ENCODE results near the gene SYNDIG1L.

Gene SYNDIG1L

GRCh38 chr14:74427651-74428050, 1.6 kb upstream of the SYNDIG1L start:
- peak; percentile 2 for DNase-seq

- no peak for DNase-seq
These were observed 347 bp downstream of the SYNDIG1L start for GRCh38 chr14:74425525-74426201.

DNA sequence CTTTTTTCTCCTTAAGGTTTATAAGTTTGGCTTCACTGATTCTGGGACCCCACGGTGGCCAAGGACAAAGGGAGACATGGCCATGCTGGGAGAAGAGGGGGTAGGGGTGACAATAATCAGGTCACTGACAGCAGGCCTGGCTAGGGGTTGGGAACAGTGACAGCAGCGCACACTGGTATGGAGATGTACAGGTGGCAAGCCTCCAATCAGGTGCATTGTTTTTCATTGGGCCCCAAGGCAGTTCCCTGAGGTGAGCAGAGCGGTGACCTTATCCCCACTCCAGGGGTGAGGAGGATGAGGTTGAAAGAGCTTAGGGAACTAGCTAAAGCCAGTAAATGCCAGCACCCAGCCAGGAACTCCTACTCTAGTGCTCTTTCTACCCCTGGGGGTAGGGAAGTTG, 1.4 kb downstream of the SYNDIG1L start:
- no peak for DNase-seq

DNA sequence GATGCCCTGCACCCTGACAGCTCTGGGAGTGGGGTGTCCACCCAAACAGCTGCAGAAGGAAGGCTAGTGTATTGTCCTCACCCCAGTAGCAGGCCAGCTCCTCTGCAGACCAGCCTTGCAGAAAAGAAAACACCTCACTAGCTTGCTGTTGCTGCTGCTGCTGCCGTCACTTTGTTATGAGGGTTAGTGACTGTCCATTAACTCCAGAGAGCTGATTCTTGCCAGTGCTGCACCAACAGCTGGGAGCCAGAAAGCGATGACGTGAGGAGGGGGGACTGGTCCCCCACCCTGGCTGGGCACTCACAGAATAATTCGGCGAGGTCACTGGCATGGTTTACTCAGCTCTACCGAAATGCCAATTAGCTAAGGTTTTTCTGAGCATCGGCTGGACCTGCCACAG, 2.8 kb downstream of the SYNDIG1L start:
- DNase-seq, result no peak

DNA sequence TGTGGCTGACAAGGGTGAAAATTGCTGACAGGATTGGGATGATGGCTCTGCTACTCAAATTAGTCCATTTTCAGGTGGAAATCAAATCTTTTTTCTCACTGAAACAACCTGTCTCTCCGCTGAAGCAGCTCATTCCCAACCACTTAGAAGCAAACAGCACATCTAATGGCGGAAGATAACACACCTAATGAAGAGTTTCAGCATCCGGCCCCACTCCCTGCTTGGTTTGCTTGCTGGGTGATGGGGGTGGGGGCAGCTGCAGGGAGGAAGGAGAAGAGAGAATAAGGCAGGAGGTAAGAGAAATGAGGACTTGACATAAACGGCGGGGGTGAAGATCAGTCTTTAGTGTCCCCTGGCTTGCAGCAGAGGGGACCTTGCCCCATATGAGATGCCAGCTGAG, 4.0 kb downstream of the SYNDIG1L start:
- no peak for DNase-seq

DNA sequence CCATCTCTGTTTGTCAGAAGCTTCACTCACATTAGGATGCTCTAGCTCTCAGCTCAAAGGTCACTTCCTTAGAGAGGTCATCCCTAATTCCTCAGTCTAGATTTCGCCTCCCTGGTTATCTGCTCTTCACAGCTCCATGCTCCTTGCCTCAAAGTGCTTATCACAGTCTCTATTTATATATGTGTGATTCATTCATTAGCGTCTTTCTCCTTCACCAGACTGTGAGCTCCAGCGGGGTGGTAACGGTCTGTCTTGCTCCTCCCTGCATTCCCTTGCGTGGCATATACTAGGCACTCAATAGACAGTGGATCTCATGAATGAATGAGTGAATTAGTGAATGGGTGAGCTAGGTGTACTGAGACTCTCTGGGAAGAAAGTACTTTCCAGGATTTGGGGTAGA, 6.9 kb downstream of the SYNDIG1L start:
- DNase-seq, result no peak

- DNase-seq, result no peak
These were observed 8.0 kb downstream of the SYNDIG1L start for GRCh38 chr14:74418031-74418430.

DNA sequence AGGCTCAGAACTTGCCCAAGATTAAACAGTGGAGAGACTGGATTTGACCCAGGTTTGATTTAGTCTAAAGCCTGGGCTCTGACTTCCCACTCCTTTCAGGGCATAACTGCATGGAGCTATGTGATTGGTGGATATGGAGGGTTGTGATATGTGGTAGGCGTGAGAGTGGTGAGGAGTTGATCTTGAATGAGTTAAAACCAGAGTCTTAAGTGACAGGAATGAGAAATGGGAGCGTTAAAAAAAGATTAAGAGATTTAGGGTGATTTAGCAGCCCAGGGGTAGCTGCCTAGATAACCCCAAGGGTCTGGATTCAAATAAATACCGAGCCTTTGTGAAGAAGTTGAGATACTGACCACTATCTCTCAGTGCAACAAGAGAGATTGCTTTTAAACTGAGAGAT, 8.4 kb downstream of the SYNDIG1L start:
- no peak for DNase-seq

- no peak for DNase-seq
These were observed 8.8 kb downstream of the SYNDIG1L start for GRCh38 chr14:74417201-74417600.

DNA sequence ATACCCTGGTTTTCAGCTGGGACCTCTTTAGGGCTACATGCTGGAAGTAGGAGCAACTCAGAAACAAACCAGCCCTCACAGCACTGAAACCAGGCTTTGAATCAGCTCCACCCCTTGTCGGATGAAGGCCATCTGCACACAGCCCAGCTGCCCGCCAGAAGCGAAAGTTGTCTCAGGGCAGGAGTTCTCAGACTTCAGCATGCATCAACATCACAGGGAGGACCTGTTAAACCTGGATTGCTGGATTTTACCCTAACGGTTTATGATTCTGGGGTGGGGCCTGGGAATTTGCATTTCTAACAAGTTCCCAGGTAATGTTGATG, 10.9 kb downstream of the SYNDIG1L start:
- DNase-seq, result no peak

- DNase-seq, result no peak
These were observed 11.5 kb downstream of the SYNDIG1L start for GRCh38 chr14:74414403-74415114.

- no peak for DNase-seq
These were observed 12.4 kb downstream of the SYNDIG1L start for GRCh38 chr14:74413627-74414026.

GRCh38 chr14:74412753-74413152, 13.3 kb downstream of the SYNDIG1L start:
- DNase-seq, result no peak

- no peak for DNase-seq
These were observed 14.3 kb downstream of the SYNDIG1L start for GRCh38 chr14:74411671-74412070.

GRCh38 chr14:74409441-74409840, 16.6 kb downstream of the SYNDIG1L start:
- no peak for DNase-seq

DNA sequence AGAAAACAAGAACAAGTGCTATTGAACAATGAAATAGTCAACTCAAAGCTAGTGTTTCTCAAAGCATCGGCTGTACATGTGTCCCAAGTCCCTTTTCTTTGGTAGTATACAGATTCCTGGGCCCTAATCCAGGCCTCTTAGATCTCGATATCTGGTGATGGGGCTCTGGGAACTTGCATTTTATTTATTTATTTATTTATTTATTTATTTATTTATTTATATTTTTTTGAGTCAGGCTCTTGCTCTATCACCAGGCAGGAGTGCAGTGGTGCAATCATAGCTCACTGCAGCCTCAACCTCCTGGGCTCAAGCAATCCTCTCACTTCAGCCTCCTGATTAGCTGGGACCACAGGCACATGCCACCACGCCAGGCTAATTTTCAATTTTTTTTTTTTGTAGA, 17.1 kb downstream of the SYNDIG1L start:
- no peak for DNase-seq

GRCh38 chr14:74407801-74408154, 18.2 kb downstream of the SYNDIG1L start:
- no peak for DNase-seq

DNA sequence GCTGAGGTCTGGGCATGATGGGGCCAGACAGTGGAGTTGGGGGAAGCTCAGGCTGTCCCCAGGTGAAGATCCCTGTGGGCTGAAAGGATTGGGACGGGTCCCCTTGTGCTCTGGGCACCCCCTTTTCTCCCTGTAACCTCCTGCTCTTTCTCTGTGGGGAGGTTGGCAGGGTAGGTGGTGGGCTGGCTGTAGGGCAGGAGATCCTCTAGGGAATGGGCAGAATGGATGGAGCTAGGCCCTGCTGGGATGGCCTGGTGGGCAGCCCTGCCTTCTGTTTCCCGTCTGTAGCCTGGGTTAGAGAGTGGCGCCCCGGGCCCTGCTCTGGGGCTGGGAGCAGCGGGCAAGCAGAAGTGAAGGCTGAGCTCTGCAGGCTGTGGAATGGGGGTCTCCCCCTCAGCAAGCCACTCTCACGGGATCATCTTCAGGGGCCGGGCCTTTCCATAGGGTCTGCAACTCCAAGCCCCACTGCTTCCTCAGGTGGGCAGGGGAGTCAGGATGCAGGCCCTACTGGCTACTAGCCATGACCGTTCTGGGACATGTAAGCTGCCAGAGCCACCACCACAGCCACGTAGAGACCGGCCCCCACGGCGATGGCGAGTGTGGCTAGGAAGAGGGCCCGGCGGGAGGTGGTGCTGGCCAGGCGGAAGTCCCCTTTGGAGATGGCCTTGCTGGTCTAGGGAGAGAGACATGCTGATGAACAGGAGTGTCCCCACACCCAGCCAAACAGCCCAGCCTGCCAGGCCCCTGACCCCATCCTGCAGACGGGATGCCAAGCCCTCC, 18.8 kb downstream of the SYNDIG1L start:
- DNase-seq, result no peak

DNA sequence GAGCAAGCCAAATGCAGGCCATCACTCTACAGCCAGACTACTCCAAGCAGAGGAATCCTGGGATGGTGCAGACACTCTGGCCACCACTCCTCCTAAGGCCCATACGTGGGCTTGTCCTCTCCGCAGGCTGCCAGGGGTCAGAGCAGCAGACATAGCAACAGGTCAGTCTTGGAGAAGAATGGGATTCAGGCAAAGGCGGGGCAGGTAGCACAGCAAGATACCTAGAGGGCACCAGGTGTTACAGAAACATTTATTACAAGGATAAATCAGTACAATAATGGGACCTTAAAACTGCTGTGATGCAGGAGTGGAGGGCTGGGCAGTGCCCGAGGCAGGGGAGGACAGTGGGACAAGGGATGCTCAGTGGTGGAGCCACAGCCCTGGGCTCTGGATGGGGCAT, 20.3 kb downstream of the SYNDIG1L start:
- no peak for DNase-seq

- DNase-seq, result no peak
These were observed 21.6 kb downstream of the SYNDIG1L start for GRCh38 chr14:74404435-74404834.

DNA sequence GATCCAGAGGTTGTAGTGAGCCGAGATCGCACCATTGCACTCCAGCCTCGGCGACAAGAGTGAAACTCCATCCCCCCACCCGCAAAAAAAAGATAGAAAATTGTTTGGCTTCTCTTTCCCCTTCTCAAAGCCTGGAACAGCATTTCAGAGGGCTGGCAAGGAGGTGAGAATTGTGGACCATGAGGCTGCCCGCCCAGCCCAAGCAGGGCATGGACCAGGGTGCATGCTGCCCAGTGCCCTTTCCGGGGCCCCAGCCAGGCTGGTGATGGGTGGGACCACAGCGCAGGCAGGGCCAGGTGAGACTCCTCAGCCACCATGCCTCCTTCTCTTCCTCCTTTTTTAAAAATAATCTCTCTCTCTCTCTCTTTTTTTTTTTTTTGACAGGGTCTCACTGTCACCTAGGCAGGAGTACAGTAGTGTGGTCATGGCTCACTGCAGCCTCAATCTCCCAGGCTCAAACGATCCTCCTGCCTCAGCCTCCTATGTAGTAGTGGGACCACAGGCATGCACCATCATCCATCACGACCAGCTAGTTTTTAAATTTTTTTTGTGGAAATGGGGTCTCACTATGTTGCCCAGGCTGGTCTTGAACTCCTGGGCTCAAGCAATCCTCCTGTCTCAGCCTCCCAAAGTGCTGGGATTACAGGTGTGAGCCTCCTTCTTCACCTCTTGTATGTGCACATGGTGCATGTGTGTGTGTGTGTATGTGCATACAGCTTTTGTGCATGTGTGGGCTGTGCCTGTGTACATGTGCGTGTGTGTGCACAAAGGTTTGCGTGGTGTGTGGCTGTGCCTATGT, 22.2 kb downstream of the SYNDIG1L start:
- DNase-seq, result no peak

DNA sequence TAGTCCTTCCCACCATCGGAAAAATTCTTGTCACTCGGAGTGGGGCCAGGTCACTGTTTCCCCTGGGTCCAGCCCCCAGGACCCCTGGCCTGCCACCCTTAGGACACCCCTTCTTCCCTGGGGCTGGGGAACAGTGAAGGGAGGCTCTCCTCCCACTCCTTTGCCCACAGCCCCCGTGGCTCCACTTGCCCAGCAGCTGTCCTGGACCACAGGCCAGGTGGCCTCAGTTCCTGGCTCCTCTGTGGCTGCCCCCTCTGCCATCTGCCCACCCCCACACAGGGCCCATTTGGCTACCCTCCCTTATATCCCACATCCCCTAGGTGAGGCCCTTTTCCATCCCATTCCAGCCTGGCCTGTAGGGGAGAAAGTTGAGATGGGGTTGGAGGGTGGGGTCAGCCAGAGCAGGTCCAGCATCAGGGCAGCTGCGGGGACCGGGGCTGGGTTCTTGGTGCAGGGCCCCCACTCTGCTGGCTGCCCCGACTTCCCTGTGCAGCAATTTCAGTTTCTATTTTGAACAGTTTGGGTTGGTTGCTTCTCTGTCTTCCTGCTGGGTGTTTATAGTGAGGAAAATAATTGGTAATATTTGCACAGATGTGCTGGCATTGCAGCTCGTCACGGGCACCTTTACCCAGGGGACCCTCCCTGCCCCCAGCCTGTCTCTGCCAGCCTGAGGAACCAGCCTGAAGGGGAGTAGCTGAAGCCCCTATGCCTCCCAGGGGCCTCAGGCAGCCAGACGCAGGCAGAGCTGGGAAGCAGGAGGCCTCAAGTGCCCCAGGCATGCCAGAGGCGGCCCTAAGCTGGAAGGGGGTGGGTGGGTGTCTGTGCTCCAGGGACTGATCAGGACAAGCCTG, 23.4 kb downstream of the SYNDIG1L start:
- no peak for DNase-seq
